HepG2 (cell line): ENCODE measurements around the gene AGMO. TPM values are rescaled to one million over a fixed set of nuclear protein-coding genes. Genes with fewer than 3 reads are reported as not detected.

Experiments used
- ATAC-seq: fragments of 200-7000 bp; cut with Tn5 transposase; 3 replicates; pipeline ENCODE4 v1.9.1; 2020; ENCODE audit warnings: mild to moderate bottlenecking, moderate library complexity
- BruUV-seq: library from RNA; stranded (reverse); fragments of 400-500 nt; replicated peaks from 2 replicates; lab custom pipeline; 2021; lab: Mats Ljungman, UMichigan
- CTCF ChIA-PET: fragments of 300-600 bp; formaldehyde crosslinking; extraction: SDS; loops from one replicate; lab custom pipeline; 2021; ENCODE audit warnings: low total read pairs, inconsistent platforms, low intra/inter-chr PET ratio; lab: Yijun Ruan, JAX
- POLR2A ChIA-PET: fragments of 350-600 bp; sonication (Branson Sonifier 250); formaldehyde crosslinking; loops from one replicate; lab custom pipeline; 2020; ENCODE audit warnings: antibody characterized with exemption, inconsistent platforms; lab: Yijun Ruan, JAX
- DNase-seq: peaks from one replicate; pipeline ENCODE4 v3.0.0-alpha.2; 2015; ENCODE audit warnings: low spot score
- FAIRE-seq: peaks from 3 replicates; lab custom pipeline; 2011; peaks lifted over from hg19 to GRCh38; lab: Jason Lieb, UNC
- H2AFZ ChIP-seq: one replicate; pipeline ENCODE4 v1.6.1; 2011; ENCODE audit warnings: low read length, inconsistent platforms
- H3K27ac ChIP-seq: fragments of 300-600 bp; 3 replicates; pipeline ENCODE4 v1.8.0; 2011; ENCODE audit warnings: mixed run types, mild to moderate bottlenecking, mixed read lengths, low read length, inconsistent platforms; ENCODE audit not compliant: insufficient read depth; ENCODE audit errors: extremely low read length
- H3K27me3 ChIP-seq, 2 experiments: fragments of 200-600 bp in 1 of 2; 2 replicates in 1 of 2; 3 replicates in 1 of 2; pipeline versions ENCODE4 v1.6.0 to v1.8.0; 2011; ENCODE audit warnings: low read length in 2 of 2, mild to moderate bottlenecking in 2 of 2, moderate library complexity in 2 of 2, inconsistent platforms in 1 of 2; ENCODE audit not compliant: insufficient read depth in 2 of 2, control insufficient read depth in 1 of 2
- H3K36me3 ChIP-seq, 2 experiments: fragments of 200-600 bp in 1 of 2; replicated peaks in 1 of 2; 2 replicates in 1 of 2; 3 replicates in 1 of 2; pipeline versions ENCODE4 v1.5.1 to v1.8.0; 2011; ENCODE audit warnings: low read length in 2 of 2, inconsistent platforms in 1 of 2; ENCODE audit not compliant: insufficient read depth in 2 of 2, control insufficient read depth in 1 of 2
- H3K4me1 ChIP-seq: 2 replicates; pipeline ENCODE4 v1.5.1; 2012; ENCODE audit warnings: low read length, inconsistent platforms; ENCODE audit not compliant: insufficient read depth
- H3K4me2 ChIP-seq: 2 replicates; pipeline ENCODE4 v1.6.0; 2011; ENCODE audit warnings: low read depth, low read length, inconsistent platforms
- H3K4me3 ChIP-seq, 3 experiments: fragments of 200-600 bp in 1 of 3; sonication (generic), shearing (Covaris generic) in 1 of 3; replicated peaks in 1 of 3; 2 replicates each; pipeline ENCODE4 v1.5.1; 2011 to 2016; ENCODE audit warnings: low read length in 3 of 3, inconsistent platforms in 2 of 3, low read depth in 2 of 3, mild to moderate bottlenecking in 2 of 3, control low read depth in 1 of 3, mixed read lengths in 1 of 3; ENCODE audit not compliant: insufficient read depth in 1 of 3
- H3K79me2 ChIP-seq: one replicate; pipeline ENCODE4 v1.6.1; 2011; ENCODE audit warnings: low read length, inconsistent platforms; ENCODE audit not compliant: insufficient read depth
- H3K9ac ChIP-seq: 2 replicates; pipeline ENCODE4 v1.6.0; 2011; ENCODE audit warnings: mild to moderate bottlenecking, low read depth, low read length, inconsistent platforms; ENCODE audit not compliant: insufficient read depth
- H3K9me3 ChIP-seq: 2 replicates; pipeline ENCODE4 v1.5.1; 2012; ENCODE audit warnings: mild to moderate bottlenecking, low read length
- H4K20me1 ChIP-seq: 2 replicates; pipeline ENCODE4 v1.6.0; 2011; ENCODE audit warnings: inconsistent platforms, mild to moderate bottlenecking, low read length, moderate library complexity; ENCODE audit not compliant: insufficient read depth
- ATF7-NPFF ChIP-seq: sonication (generic); formaldehyde crosslinking; IDR thresholded peaks from 2 replicates; pipeline ENCODE4 v1.8.1; 2023; ENCODE audit warnings: mild to moderate bottlenecking, low read depth, missing genetic modification reagents, moderate library complexity
- BCLAF1 ChIP-seq: fragments of 450-650 bp; IDR thresholded peaks from 2 replicates; pipeline ENCODE4 v1.6.1; 2017; ENCODE audit warnings: mild to moderate bottlenecking
- ELK4 ChIP-seq: sonication (generic); formaldehyde crosslinking; IDR thresholded peaks from 2 replicates; pipeline ENCODE4 v1.9.0; 2021; ENCODE audit warnings: missing genetic modification reagents, borderline replicate concordance
- ESRRA ChIP-seq: sonication (generic); formaldehyde crosslinking; IDR thresholded peaks from 2 replicates; pipeline ENCODE4 v1.5.1; 2020; ENCODE audit warnings: mild to moderate bottlenecking, low read depth, missing genetic modification reagents
- GPN1 ChIP-seq: sonication (generic); formaldehyde crosslinking; IDR thresholded peaks from 2 replicates; pipeline ENCODE4 v1.5.1; 2020; ENCODE audit warnings: missing genetic modification reagents, borderline replicate concordance
- KDM3A ChIP-seq: IDR thresholded peaks from 2 replicates; pipeline ENCODE4 v1.6.1; 2018; ENCODE audit warnings: low read depth, missing compliant biosample characterization
- MEIS1 ChIP-seq: sonication (generic); formaldehyde crosslinking; IDR thresholded peaks from 2 replicates; pipeline ENCODE4 v1.9.0; 2021; ENCODE audit warnings: mild to moderate bottlenecking, missing genetic modification reagents, moderate library complexity, borderline replicate concordance
- RFX1 ChIP-seq: fragments of 450-650 bp; IDR thresholded peaks from 2 replicates; pipeline ENCODE4 v1.6.1; 2017
- SOX13 ChIP-seq, 3 experiments: fragments of 450-650 bp in 1 of 3; sonication (generic) in 1 of 3; formaldehyde crosslinking in 1 of 3; IDR thresholded peaks in 2 of 3; conservative IDR thresholded peaks in 1 of 3; 2 replicates each; pipeline versions ENCODE4 v1.5.0 to v1.6.1; 2016 to 2020; ENCODE audit warnings: antibody characterized with exemption in 1 of 3, mild to moderate bottlenecking in 1 of 3, missing compliant biosample characterization in 1 of 3, missing genetic modification reagents in 1 of 3, moderate library complexity in 1 of 3
- U2AF1 ChIP-seq: fragments of 200-400 bp; formaldehyde crosslinking; optimal IDR thresholded peaks from 2 replicates; pipeline ENCODE3; 2017; ENCODE audit warnings: mild to moderate bottlenecking, low read depth, low read length
- XRCC5 ChIP-seq: fragments of 200-400 bp; formaldehyde crosslinking; optimal IDR thresholded peaks from 2 replicates; pipeline ENCODE3; 2017; ENCODE audit warnings: mild to moderate bottlenecking, low read length
- ZNF121 ChIP-seq: sonication (generic); formaldehyde crosslinking; IDR thresholded peaks from 2 replicates; pipeline ENCODE4 v1.5.0; 2020; ENCODE audit warnings: mild to moderate bottlenecking, missing genetic modification reagents
- ZNF207 ChIP-seq: fragments of 450-650 bp; IDR thresholded peaks from 2 replicates; pipeline ENCODE4 v1.6.1; 2016; ENCODE audit warnings: antibody characterized with exemption, borderline replicate concordance
- ZNF749 ChIP-seq: sonication (generic); formaldehyde crosslinking; IDR thresholded peaks from 2 replicates; pipeline ENCODE4 v1.8.0; 2022; ENCODE audit warnings: mild to moderate bottlenecking, missing genetic modification reagents, moderate library complexity, borderline replicate concordance
- ZSCAN5A ChIP-seq: sonication (generic); formaldehyde crosslinking; IDR thresholded peaks from 2 replicates; pipeline ENCODE4 v1.8.0; 2022; ENCODE audit warnings: mild to moderate bottlenecking, missing genetic modification reagents, borderline replicate concordance
- WGBS: methylation state at CpG from one replicate; pipeline ENCODE4 v1.1.6; 2017; ENCODE audit warnings: low lambda C conversion rate; 5-methylcytosine and 5-hydroxymethylcytosine counted together
- in situ Hi-C: cut with HindIII; loops from 2 replicates; pipeline ENCODE4 v1.10.0; 2017; ENCODE audit warnings: low pct_unique_long_range_greater_than_20kb; ENCODE audit not compliant: extremely low pct_ligation_motif_present
- intact Hi-C: fragments of 100-400 bp; cut with micrococcal nuclease; formaldehyde crosslinking; loops from one replicate; pipeline ENCODE4 v1.10.0; 2022; ENCODE audit not compliant: unreplicated experiment
- polyA plus RNA-seq, 8 experiments: library from polyadenylated mRNA; depleted of rRNA in 3 of 8; stranded (reverse) in 7 of 8; unstranded in 1 of 8; fragments of >200 nt; fragmentation: Illumina TruSeq in 4 of 8; extraction: Trizol in 4 of 8; gene quantifications; 2 replicates each; pipeline versions ENCODE4 v1.2.1 to v1.2.3, GENCODE V29; 2011 to 2016; ENCODE audit warnings: low read depth in 4 of 8, missing spikeins in 1 of 8, mixed read lengths in 1 of 8; ENCODE audit not compliant: insufficient read depth in 1 of 8
- total RNA-seq, 5 experiments: library from RNA; depleted of rRNA; stranded (reverse); fragments of >200 nt; fragmentation: Illumina TruSeq; extraction: Trizol; gene quantifications; 2 replicates each; pipeline ENCODE4 v1.2.3, GENCODE V29; 2016; ENCODE audit warnings: low read depth in 1 of 5
- TF ChIP-seq, protein P1 (sequence below): sonication (generic); formaldehyde crosslinking; IDR thresholded peaks from 2 replicates; pipeline ENCODE4 v1.5.0; 2020; ENCODE audit warnings: missing genetic modification reagents, mild to moderate bottlenecking, borderline replicate concordance

The AGMO gene
- total and polyA plus RNA-seq, 2 of the 13 experiments (the other 11 are each of a cell fraction or from before 2014, with no cell fraction given): 0.22 to 0.50 TPM

- TF ChIP-seq BCLAF1 (no peak), ZSCAN5A (CRISPR knock-in tag) (no peak), RFX1 (no peak)
Measured at GRCh38 chr7:15593382-15593781, 31.6 kb upstream of the AGMO start (continued).

DNA sequence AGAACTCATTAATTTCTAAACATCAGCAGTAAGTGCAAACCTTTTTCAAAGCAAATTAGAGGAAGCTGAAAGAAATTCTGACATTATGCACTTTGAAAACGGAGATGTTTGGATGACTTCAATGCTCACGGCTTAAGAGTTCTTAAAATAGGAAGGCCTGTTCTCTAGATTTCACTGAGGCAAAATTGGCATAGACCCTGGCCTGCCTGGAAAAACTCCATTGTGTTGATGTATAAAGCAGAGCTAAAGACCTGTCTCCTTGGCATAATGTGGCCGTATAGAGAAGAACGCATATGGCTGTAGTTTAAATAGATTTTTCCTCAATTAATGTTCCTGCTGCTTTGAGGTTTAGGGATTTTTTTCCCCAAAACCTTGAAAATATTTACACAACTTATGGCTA is 24.5 kb upstream of the AGMO start:
- 72% methylated on average over 4 of the region's 4 CpGs for WGBS
- intact Hi-C loops: no loop called here
- Histone ChIP-seq H3K4me1 (no peaks in the 10 kb centered on the region), H3K36me3 (no peaks in the 10 kb centered on the region), H3K27ac (no peak overlapping the region), H2AFZ (no peak overlapping the region), H3K9ac (no peak overlapping the region), H3K4me3 (no peak overlapping the region), H3K27me3 (no peaks in the 10 kb centered on the region), H3K4me2 (no peak overlapping the region), H3K9me3 (peaks cover 67% of the 10 kb centered on the region), H3K79me2 (no peaks in the 10 kb centered on the region), H4K20me1 (no peaks in the 10 kb centered on the region)
- in situ Hi-C loops: no loop called here
- ATAC-seq: no peak
- ChIA-PET POLR2A (no interaction called here), CTCF (no interaction called here)
- BruUV-seq: no TSS peak
- no peak for FAIRE-seq
- no peak for DNase-seq
- TF ChIP-seq ELK4: no peak
- TF ChIP-seq MEIS1 (CRISPR knock-in tag): no peak
- TF ChIP-seq SOX13 (IDR thresholded peaks at IDR 0.05): no peak
- no peak for TF ChIP-seq SOX13 (CRISPR knock-in tag; conservative IDR thresholded peaks at IDR 0.05 in 1 of 2, IDR thresholded peaks at IDR 0.05 in 1 of 2)
- TF ChIP-seq, protein P1, sequence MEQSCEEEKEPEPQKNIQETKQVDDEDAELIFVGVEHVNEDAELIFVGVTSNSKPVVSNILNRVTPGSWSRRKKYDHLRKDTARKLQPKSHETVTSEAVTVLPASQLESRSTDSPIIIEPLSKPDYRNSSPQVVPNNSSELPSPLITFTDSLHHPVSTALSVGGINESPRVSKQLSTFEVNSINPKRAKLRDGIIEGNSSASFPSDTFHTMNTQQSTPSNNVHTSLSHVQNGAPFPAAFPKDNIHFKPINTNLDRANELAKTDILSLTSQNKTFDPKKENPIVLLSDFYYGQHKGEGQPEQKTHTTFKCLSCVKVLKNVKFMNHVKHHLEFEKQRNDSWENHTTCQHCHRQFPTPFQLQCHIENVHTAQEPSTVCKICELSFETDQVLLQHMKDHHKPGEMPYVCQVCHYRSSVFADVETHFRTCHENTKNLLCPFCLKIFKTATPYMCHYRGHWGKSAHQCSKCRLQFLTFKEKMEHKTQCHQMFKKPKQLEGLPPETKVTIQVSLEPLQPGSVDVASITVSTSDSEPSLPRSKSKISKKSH (CRISPR knock-in tag): no peak
- no peak for TF ChIP-seq ZNF121 (CRISPR knock-in tag)
- TF ChIP-seq XRCC5: no peak
- no peak for TF ChIP-seq ZNF749 (CRISPR knock-in tag)
- no peak for TF ChIP-seq GPN1
- TF ChIP-seq ESRRA: no peak
- TF ChIP-seq ATF7-NPFF (CRISPR knock-in tag): no peak
- TF ChIP-seq KDM3A (CRISPR knock-in tag): no peak
- no peak for TF ChIP-seq U2AF1
- TF ChIP-seq ZNF207: no peak
